IgD-negative memory B cell (primary cell): ENCODE data around the gene PLAAT2. TPM values are rescaled to one million over a fixed set of nuclear protein-coding genes. Genes with fewer than 3 reads are reported as not detected.
"Not testable (repeated sequence)": the region's sequence is repeated elsewhere in the genome, so short reads cannot be mapped to it uniquely, and the experiment has no call there.

ENCODE experiments used
- H3K27ac Mint-ChIP-seq, 3 donors: one replicate each; pipeline ENCODE4 v1.8.0; 2020 to 2022; ENCODE audit warnings: mild to moderate bottlenecking in 3 of 3, mixed read lengths in 3 of 3, moderate library complexity in 1 of 3
- H3K27me3 Mint-ChIP-seq: one replicate; pipeline ENCODE4 v1.8.0; 2021; ENCODE audit warnings: mixed read lengths
- H3K36me3 Mint-ChIP-seq: one replicate; pipeline ENCODE4 v1.8.0; 2020; ENCODE audit warnings: mild to moderate bottlenecking, mixed read lengths
- H3K4me1 Mint-ChIP-seq, 3 donors: one replicate each; pipeline ENCODE4 v1.8.0; 2020 to 2022; ENCODE audit warnings: mixed read lengths in 3 of 3, mild to moderate bottlenecking in 1 of 3
- H3K4me3 Mint-ChIP-seq, 4 donors: one replicate each; pipeline ENCODE4 v1.8.0; 2020 to 2022; ENCODE audit warnings: mild to moderate bottlenecking in 4 of 4, mixed read lengths in 4 of 4, moderate library complexity in 3 of 4
- H3K9me3 Mint-ChIP-seq, 3 donors: one replicate each; pipeline ENCODE4 v1.8.0; 2020 to 2021; ENCODE audit warnings: mixed read lengths in 3 of 3, mild to moderate bottlenecking in 1 of 3
- polyA plus RNA-seq: library from polyadenylated mRNA; unstranded; fragments of 300-500 nt; fragmentation: Illumina TruSeq; gene quantifications from one replicate; pipeline ENCODE4 v1.2.3, GENCODE V29; 2021

The PLAAT2 gene
- polyA plus RNA-seq, 1 donor from 2014 or later: 6.4 TPM

DNA sequence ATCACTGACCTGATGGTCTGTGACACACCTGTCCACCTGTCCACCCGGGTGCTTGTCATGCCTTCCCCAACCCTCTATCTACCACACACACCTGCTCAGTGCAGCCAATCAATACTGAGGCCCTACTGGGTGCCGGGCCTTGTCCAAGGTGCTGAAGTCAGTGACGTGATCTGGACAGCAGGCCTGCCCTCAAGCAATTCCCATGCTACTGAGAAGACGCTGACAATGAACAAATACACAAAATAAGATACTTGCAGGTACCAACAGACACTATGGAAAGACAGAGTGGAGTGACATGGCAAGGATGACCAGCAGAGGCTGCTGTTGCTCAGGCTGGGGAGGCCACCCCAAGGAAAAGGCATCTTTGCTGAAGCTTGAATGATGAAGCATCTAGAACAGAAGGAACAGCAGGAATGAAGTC, 29.8 kb upstream of the PLAAT2 start:
- Mint-ChIP-seq H3K9me3 (no peaks in the 10 kb centered on the region), H3K4me3 (no peak overlapping the region), H3K27ac (peak overlapping the region in 1 of 3 donors; percentile 21), H3K4me1 (no peaks in the 10 kb centered on the region), H3K36me3 (peaks cover 8% of the 10 kb centered on the region), H3K27me3 (no peaks in the 10 kb centered on the region)

DNA sequence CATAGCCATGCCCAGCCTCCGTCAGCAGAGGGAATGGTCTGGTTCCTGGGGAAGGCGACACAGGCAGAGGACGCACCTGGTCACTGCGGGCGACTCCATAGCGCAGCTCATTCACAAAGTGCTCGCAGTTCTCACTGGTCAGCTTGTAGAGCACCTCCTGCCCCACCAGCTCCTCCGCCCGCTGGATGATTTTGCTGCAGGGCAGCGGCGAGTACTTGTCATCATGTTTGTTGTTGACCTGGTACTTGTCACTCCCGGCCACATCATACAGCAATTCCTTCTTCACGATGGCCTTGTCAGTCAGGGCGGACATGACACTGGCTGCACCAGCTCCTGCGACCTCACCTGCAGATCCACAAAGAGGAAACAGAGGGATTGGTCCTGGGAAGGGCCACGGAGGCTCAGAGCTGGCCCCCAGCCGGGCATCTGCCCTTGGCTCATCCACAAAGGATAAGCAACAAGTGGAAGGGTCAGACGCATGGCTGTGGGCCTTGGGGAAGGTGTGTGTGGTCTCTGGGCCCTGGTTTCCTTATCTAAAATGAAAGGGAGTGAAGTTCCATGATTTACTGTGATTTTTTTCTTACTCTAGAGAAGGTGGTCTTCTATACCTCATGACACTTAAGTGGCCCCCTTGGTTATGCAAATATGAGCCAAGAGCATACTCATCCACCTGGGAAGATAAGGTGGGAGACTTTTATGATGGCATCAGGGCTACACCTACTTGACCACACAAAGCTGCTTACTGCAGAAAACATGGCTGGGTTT, 27.0 kb upstream of the PLAAT2 start:
- Mint-ChIP-seq H3K27ac (no peak overlapping the region), H3K36me3 (peaks cover 8% of the 10 kb centered on the region), H3K4me3 (no peak overlapping the region), H3K9me3 (peaks cover 0 to 2% (median 0%) of the 10 kb centered on the region in 3 donors), H3K27me3 (no peaks in the 10 kb centered on the region), H3K4me1 (no peaks in the 10 kb centered on the region)

DNA sequence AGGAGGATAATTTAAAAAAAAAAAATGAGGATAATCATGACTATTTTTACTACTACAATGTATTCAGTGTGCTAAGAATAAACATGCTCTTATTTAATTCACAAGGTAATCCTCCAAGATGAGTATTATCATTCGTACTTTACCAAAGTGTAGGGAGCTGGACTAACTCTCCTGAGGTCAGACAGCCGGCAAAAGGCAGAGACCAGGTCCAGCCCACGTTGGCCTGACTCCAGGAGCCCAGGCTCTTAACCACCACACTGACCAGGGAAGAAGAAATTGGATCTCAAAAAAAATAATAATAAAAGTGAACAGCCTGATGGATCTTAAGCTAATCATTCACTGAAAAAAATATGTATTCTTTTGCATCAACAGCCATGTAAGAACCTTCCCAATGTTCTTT, 25.8 kb upstream of the PLAAT2 start:
- peaks cover 8% of the 10 kb centered on the region for H3K36me3 Mint-ChIP-seq

DNA sequence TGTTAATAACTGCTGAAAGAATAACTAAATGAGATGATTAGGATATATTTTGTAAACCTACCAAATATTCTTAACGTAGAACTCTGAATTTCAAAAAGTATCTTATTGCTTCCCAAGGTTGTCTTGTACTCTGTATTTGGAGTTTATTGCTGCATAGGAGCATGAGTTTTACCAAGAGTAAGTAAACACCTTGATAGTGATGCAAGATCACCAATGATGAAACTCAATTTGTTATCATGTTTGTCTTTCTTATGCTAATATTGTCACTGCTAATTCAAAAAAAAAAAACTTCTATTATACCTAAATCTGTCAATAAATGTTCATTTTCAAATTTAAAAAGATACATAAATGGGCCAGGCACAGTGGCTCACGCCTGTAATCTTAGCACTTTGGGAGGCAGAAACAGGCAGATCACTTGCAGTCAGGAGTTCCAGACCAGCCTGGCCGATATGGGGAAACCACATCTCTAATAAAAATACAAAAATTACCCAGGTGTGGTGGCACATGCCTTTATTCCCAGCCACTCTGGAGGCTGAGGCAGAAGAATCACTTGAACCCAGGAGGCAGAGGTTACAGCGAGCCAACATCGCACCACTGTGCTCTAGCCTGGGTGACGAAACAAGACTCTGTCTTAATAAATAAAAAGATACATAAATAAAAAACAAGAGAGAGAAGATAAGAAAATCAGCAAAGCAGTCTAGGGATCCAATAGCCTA, 23.4 kb upstream of the PLAAT2 start:
- H3K27ac Mint-ChIP-seq: no peak overlapping the region
- H3K4me3 Mint-ChIP-seq: no peak overlapping the region
- H3K27me3 Mint-ChIP-seq: no peaks in the 10 kb centered on the region
- H3K9me3 Mint-ChIP-seq: peaks cover 0 to 10% (median 7%) of the 10 kb centered on the region in 3 donors
- peaks cover 7% of the 10 kb centered on the region for H3K36me3 Mint-ChIP-seq
- H3K4me1 Mint-ChIP-seq: peaks cover 0 to 2% (median 0%) of the 10 kb centered on the region in 3 donors

More for the DNA sequence above, 25.8 kb upstream of the PLAAT2 start:
- H3K4me1 Mint-ChIP-seq: no peaks in the 10 kb centered on the region
- peaks cover 0 to 2% (median 0%) of the 10 kb centered on the region in 3 donors for H3K9me3 Mint-ChIP-seq
- no peak overlapping the region for H3K4me3 Mint-ChIP-seq
- H3K27me3 Mint-ChIP-seq: no peaks in the 10 kb centered on the region
- peak overlapping the region in 1 of 3 donors; percentile 47 for H3K27ac Mint-ChIP-seq

DNA sequence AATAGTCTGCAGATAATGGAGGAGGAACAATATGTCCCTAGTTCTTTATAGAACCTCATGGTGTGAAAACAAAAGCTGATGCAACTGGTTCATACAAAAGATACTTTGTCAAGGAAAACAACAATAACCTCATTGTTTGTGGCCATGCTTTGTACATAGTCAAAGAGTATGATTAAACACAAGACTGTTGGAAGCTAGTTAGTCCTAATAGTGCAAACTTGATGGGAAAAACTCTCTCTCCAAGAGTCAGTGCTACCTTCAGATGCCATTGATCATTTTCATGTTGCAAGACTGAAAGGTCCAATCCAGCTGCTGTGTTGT, 20.1 kb upstream of the PLAAT2 start:
- peaks cover 6% of the 10 kb centered on the region for H3K36me3 Mint-ChIP-seq
- H3K4me1 Mint-ChIP-seq: peaks cover 0 to 2% (median 0%) of the 10 kb centered on the region in 3 donors
- peaks cover 1 to 21% (median 11%) of the 10 kb centered on the region in 3 donors for H3K9me3 Mint-ChIP-seq
- peak overlapping the region in 1 of 3 donors; percentile 75 for H3K27ac Mint-ChIP-seq
- no peaks in the 10 kb centered on the region for H3K27me3 Mint-ChIP-seq
- H3K4me3 Mint-ChIP-seq: no peak overlapping the region

DNA sequence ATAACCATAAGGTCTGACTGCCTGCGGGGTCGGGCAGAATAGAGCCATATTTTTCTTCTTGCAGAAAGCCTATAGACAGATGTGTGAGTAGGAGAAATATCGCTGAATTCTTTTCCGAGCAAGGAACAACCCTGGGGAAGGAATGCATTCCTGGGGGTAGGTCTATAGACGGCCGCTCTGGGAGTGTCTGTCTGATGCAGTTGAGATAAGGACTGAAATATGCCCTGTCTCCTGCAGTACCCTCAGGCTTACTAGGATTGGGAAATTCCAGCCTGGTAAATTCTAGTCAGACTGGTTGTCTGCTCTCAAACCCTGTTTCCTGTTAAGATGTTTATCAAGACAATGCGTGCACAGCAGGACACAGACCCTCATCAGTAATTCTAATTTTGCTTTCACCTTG, 18.0 kb upstream of the PLAAT2 start:
- H3K27ac Mint-ChIP-seq, H3K27me3 Mint-ChIP-seq, H3K4me1 Mint-ChIP-seq: not testable (repeated sequence)
- Mint-ChIP-seq H3K36me3 (peaks cover 10% of the 10 kb centered on the region), H3K4me3 (peak overlapping the region in 1 of 4 donors; percentile 0), H3K9me3 (peaks cover 1 to 21% (median 9%) of the 10 kb centered on the region in 3 donors)

DNA sequence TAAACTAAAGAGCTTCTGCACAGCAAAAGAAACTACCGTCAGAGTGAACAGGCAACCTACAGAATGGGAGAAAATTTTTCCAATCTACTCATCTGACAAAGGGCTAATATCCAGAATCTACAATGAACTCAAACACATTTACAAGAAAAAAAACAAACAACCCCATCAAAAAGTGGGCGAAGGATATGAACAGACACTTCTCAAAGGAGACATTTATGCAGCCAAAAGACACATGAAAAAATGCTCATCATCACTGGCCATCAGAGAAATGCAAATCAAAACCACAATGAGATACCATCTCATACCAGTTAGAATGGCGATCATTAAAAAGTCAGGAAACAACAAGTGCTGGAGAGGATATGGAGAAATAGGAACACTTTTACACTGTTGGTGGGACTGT, 15.7 kb upstream of the PLAAT2 start:
- H3K4me1 Mint-ChIP-seq: peaks cover 7 to 10% (median 10%) of the 10 kb centered on the region in 3 donors
- not testable (repeated sequence) for H3K27ac Mint-ChIP-seq, H3K4me3 Mint-ChIP-seq, H3K27me3 Mint-ChIP-seq
- H3K36me3 Mint-ChIP-seq: peaks cover 12% of the 10 kb centered on the region
- peaks cover 1 to 21% (median 9%) of the 10 kb centered on the region in 3 donors for H3K9me3 Mint-ChIP-seq

DNA sequence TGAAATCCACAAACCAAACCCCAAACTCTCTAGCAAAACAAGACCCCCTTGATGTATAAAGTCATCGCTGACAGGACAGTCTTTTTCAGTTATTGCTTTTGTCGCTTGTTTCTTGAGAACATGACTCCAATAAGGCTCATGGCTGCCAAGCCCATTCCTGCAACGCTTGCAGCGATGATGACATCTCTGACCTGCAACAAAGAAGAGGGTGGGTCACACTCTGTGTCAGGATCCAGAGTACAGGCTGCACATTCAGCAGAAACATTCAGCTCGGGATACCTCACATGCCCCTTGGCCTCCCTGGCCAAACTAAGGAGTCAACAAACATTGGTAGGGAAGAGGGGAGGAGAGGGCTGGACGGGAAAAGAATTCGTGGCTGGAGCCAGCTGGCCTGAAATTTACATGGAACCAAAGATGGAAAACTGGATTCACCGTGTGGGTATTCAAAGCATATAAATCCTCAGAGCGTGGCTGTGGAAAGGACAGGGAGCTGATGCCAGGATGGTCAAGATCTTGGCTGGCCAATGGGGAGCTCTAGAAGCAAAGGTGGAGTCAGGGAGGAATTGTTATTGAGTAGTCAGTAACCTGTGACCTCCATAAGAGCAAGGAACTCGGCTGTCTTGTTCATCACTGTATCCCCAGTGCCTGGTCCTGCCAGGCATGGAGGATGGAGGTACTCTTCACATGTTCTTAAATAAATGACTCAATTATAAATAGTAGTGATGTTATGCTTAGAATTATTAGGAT, 11.8 kb upstream of the PLAAT2 start:
- Mint-ChIP-seq H3K27ac (no peak overlapping the region), H3K36me3 (peaks cover 8% of the 10 kb centered on the region), H3K27me3 (peaks cover 2% of the 10 kb centered on the region), H3K4me3 (peak overlapping the region; percentile 11 to 73 (median 56)), H3K9me3 (peaks cover 0 to 3% (median 0%) of the 10 kb centered on the region in 3 donors), H3K4me1 (peaks cover 17 to 23% (median 18%) of the 10 kb centered on the region in 3 donors)

DNA sequence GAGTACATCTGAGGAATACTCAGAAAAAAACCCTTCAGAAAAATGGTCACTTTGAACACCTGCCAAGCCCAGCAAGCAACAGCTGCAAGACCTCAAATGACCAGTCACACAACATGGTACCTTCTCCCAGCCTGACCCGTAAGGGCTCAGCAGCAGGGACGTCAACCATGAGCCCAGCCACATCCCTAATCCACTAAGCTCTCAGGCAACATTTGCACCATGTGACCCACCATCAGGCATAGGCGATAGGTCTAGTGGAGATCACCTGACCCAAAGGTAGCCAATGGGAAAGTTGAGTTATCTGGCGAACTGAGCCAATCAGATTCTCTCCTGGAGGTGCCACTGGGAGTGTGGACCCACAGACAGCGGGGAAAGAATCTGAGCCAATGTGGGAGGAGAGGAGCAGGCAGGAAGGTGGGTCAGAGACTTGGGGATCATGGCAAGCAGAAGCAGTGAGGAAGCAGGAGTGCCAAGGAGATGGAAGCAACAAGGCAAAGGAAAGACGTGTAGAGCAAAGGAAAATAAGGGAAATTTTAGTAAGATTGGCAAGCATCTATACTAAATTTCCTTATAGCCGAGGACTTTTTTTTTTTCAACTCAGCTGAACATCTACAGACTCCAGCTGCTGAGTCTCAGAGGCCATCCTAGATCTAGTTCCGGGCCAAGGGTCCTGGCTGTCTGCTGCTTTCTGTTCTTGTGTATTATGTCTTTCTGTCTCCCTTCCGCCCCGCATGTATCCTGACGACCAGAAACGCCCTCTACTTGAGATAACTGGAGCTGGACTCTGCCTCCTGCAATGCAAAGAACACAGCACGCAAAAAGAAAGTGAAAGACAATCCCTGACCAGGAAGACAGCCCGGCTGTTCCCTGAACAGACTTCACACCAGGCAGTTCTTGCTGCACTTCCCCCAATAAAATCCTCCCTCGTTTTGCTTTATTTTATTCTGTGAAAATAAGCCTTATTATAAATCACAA, 11.0 kb upstream of the PLAAT2 start:
- peaks cover 6% of the 10 kb centered on the region for H3K36me3 Mint-ChIP-seq
- H3K4me3 Mint-ChIP-seq: peak overlapping the region; percentile 11 to 83 (median 65)
- H3K27me3 Mint-ChIP-seq: peaks cover 2% of the 10 kb centered on the region
- H3K27ac Mint-ChIP-seq: peak overlapping the region in 2 of 3 donors; percentile 10 to 90
- peaks cover 17 to 23% (median 23%) of the 10 kb centered on the region in 3 donors for H3K4me1 Mint-ChIP-seq
- H3K9me3 Mint-ChIP-seq: peaks cover 0 to 3% (median 0%) of the 10 kb centered on the region in 3 donors

DNA sequence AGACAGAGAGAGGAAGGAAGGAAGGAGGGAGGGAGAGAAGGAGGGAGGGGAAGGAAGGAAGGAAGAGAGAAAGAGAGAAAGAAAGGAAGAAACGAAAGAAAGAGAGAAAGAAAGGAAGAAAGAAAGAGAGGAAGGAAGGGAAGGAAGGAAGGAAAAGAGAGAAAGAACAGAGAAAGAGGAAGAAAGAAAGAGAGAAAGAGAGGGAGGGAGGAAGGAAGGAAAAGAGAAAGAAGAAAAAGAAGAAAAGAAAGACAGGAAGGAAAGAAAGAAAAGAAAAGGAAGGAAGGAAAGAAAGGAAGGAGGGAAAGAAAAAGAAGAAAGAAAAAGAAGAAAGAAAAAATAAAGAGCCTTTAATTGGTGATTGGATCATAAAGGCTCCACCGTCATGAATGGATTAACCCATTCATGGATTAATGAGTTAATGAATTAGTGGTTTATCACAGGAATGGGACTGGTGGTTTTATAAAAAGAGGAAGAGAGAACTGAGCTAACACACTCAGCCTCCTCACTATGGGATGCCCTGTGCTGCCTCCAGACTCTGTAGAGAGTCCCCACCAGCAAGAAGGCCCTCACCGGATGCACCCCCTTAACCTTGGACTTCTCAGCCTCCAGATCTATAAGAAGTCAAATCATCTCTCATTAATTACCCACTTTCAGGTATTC, 9.0 kb upstream of the PLAAT2 start:
- peak overlapping the region in 2 of 3 donors; percentile 80 to 95 for H3K27ac Mint-ChIP-seq
- H3K4me1 Mint-ChIP-seq: peaks cover 22 to 29% (median 23%) of the 10 kb centered on the region in 3 donors
- H3K36me3 Mint-ChIP-seq: peaks cover 1% of the 10 kb centered on the region
- H3K27me3 Mint-ChIP-seq: peaks cover 2% of the 10 kb centered on the region
- no peaks in the 10 kb centered on the region for H3K9me3 Mint-ChIP-seq
- peak overlapping the region in 1 of 4 donors; percentile 30 for H3K4me3 Mint-ChIP-seq

DNA sequence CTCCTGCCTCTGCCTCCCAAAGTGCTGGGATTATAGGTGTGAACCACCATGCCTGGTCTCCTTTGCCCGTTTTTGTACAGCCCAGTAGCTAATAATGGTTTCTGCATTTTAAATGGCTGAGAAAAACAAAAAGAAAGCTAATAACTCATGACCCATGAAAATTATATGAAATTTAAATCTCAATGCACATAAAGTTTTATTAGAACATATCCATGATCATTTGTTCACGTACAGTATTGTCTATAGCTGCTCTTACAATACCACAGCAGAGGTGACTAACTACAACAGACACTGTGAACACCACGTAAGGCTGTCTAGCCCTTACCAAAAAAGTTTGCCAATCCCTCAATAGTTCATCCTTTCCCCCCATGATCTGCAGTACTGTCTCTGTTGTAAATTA, 6.4 kb upstream of the PLAAT2 start:
- no peaks in the 10 kb centered on the region for H3K36me3 Mint-ChIP-seq
- H3K27ac Mint-ChIP-seq: peak overlapping the region in 1 of 3 donors; percentile 11
- no peaks in the 10 kb centered on the region for H3K9me3 Mint-ChIP-seq
- peaks cover 2% of the 10 kb centered on the region for H3K27me3 Mint-ChIP-seq
- H3K4me3 Mint-ChIP-seq: no peak overlapping the region
- H3K4me1 Mint-ChIP-seq: peaks cover 23 to 42% (median 32%) of the 10 kb centered on the region in 3 donors

DNA sequence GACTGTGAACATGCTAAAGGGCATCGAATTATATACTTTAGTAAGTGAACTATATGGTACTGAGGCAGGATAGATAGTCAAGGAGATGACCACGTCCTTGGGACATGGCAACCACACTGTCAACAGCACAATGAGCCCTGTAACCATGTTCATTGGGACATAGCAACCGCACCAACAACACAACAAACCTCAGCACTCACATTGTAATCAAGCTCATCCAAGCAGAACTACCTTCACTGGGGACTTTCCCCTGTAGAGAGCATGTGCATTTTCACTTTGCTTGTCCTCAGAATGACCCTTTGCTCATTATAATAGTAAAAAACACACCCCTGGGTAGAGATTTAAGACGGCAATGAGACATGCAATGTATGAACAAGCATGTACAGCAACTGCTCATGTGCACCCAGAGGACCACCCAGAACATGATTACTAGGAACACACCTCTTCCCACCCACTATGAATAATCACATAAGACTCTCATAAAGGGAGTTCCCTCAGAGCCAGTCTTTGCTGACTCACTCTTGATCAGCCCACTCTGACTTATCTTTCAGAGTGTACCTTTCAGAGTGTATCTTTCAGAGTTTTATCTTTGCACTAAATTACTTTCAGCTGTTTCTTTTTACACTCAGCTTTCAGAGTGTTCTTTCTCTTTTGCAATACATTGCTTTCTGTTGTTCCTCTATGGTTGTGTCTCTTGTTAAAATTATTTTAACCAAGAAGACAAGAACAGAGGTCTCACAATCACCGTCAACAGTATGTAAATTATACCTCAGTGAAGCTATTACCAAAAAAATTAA, 4.1 kb upstream of the PLAAT2 start:
- Mint-ChIP-seq H3K27ac (peak overlapping the region; percentile 86 to 95 (median 93)), H3K4me1 (peaks cover 19 to 42% (median 28%) of the 10 kb centered on the region in 3 donors), H3K36me3 (no peaks in the 10 kb centered on the region), H3K9me3 (no peaks in the 10 kb centered on the region), H3K4me3 (peak overlapping the region; percentile 1 to 90 (median 11)), H3K27me3 (peaks cover 6% of the 10 kb centered on the region)
